Pancreas (tissue), 10 donors: ENCODE results near the gene UBE2L5. TPM values are rescaled to one million over a fixed set of nuclear protein-coding genes. Genes with fewer than 3 reads are reported as not detected.
"Not testable (repeated sequence)": the region's sequence is repeated elsewhere in the genome, so short reads cannot be mapped to it uniquely, and the experiment has no call there.

Source experiments
- ATAC-seq, 4 donors: fragments of 200-7000 bp; cut with Tn5 transposase; one replicate each; pipeline versions ENCODE4 v1.8.0 to v1.9.1; 2020; ENCODE audit warnings: mild to moderate bottlenecking in 4 of 4, moderate library complexity in 4 of 4
- DNase-seq, 6 donors: peaks; one replicate each; pipeline ENCODE4 v3.0.0-alpha.2; 2020
- FAIRE-seq: peaks from 2 replicates; lab custom pipeline; 2012; peaks lifted over from hg19 to GRCh38; lab: Jason Lieb, UNC
- H3K27ac ChIP-seq, 4 donors: fragments of 200-600 bp; sonication (generic); 1 replicate in 3 of 4; 2 replicates in 1 of 4; pipeline versions ENCODE4 v1.5.0 to v1.8.0; 2020
- H3K27me3 ChIP-seq, 4 donors: fragments of 200-600 bp; one replicate each; pipeline ENCODE4 v1.8.0; 2021
- H3K36me3 ChIP-seq, 3 donors: fragments of 200-600 bp; sonication (generic) in 1 of 3; one replicate each; pipeline versions ENCODE4 v1.5.0 to v1.8.0; 2020 to 2021
- H3K4me1 ChIP-seq, 3 donors: fragments of 200-600 bp; one replicate each; pipeline ENCODE4 v1.8.0; 2021
- H3K4me3 ChIP-seq, 4 donors: fragments of 200-600 bp; sonication (generic) in 2 of 4; one replicate each; pipeline versions ENCODE4 v1.5.0 to v1.8.0; 2020 to 2021
- H3K9me3 ChIP-seq, 4 donors: fragments of 200-600 bp; one replicate each; pipeline ENCODE4 v1.8.0; 2021
- CTCF ChIP-seq, 4 donors: fragments of 200-600 bp; sonication (generic) in 3 of 4; IDR thresholded peaks; one replicate each; pipeline versions ENCODE4 v1.5.0 to v1.8.0; 2021; ENCODE audit warnings: antibody characterized with exemption in 4 of 4
- WGBS, 2 donors: extraction: QIAGEN DNeasy Blood & Tissue Kit; methylation state at CpG; one replicate each; pipeline ENCODE4 v1.1.7; 2013; 5-methylcytosine and 5-hydroxymethylcytosine counted together
- intact Hi-C, 3 donors: fragments of 100-400 bp; cut with DNase I; formaldehyde crosslinking; loops; one replicate each; pipeline versions ENCODE4 v1.11.1 to v1.14.2; 2022
- polyA plus RNA-seq, 2 donors: library from polyadenylated mRNA; stranded (reverse); fragments of 200-250 nt; gene quantifications; one replicate each; pipeline ENCODE4 v1.2.3, GENCODE V29; 2013
- total RNA-seq, 6 donors: library from RNA; stranded (reverse); fragmentation: NEBNext Ultra II Directional in 4 of 6; extraction: Animal tissue kit (Norgen Biotek cat#: 25700) in 4 of 6; gene quantifications; one replicate each; pipeline versions ENCODE4 v1.2.1 to v1.2.4, GENCODE V29; 2021 to 2023
- donor health status: healthy with polysubstance abuse.
- donor health status: DM: no; HTN: no; CAD: no; lungs with moderate emphysema.
- donor health status: DM: no; HTN: no; CAD: no.
- donor health status: control.
- donor health status: control.
- donor health status: Bipolar disorder and iron deficiency.
- donor health status: DM: yes; HTN: yes; CAD: no.
- donor health status: DM: no; HTN: no; CAD: no.
- donor health status: DM: no; HTN: no; CAD: no.
- donor health status: DM: yes; HTN: yes; CAD: no.

UBE2L5 gene
- total and polyA plus RNA-seq, 8 donors = 0.02 TPM; not detected in 7

DNA sequence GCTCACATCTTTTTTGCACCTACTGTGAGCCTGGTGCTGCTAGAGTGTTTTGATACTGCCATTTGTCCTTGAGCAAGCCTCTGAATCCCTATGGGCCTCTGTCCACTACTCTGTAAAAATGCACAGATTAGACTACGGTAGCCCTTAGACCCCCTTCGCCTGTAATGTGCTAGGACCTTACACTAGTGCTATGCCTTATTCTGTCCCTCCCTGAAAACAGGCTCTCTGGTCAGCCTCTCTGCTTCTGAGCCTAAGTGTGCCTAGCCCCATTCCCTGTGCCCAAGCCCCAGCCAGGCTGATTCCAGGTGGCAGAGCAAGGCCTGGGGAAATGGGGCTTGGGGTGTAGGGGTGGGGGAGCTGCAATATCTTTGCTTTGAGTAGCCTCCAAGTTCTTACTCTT is 32.7 kb downstream of the UBE2L5 start:
- TF ChIP-seq CTCF (IDR thresholded peaks at IDR 0.05) = no peak
- Histone ChIP-seq H3K27ac (no peak overlapping the region), H3K4me1 (no peaks in the 10 kb centered on the region), H3K27me3 (no peaks in the 10 kb centered on the region), H3K4me3 (no peak overlapping the region), H3K36me3 (no peaks in the 10 kb centered on the region), H3K9me3 (no peaks in the 10 kb centered on the region)
- intact Hi-C loops = no loop called here
- ATAC-seq (no peak), DNase-seq (no peak), FAIRE-seq (no peak)
- 85 to 94% methylated on average over 2 of the region's 2 CpGs for WGBS, 2 donors

DNA sequence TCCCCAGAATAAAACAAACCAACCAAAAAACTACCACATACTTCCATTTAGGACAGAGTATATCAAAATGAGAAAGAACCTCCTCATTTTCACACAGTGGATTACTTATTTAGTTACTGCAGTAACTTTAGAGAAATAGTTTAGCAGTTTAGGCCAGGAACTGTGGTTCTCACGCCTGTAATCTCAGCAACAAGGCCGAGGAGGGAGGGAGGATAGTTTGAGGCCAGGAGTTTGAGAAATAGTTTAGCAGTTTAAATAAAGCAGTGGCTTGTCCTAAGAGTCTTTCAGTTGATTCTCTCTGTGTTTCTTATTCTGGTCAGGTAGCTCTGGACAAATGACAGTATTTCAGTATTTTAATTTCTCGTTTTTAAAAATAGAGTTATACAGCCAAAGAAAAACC is 34.0 kb downstream of the UBE2L5 start:
- no peak for FAIRE-seq
- Histone ChIP-seq H3K9me3 (no peaks in the 10 kb centered on the region), H3K27me3 (no peaks in the 10 kb centered on the region), H3K4me3 (no peak overlapping the region), H3K4me1 (no peaks in the 10 kb centered on the region), H3K27ac (no peak overlapping the region), H3K36me3 (no peaks in the 10 kb centered on the region)
- intact Hi-C loops = no loop called here
- peak in 1 of 4 donors; percentile 41 for ATAC-seq
- no peak for TF ChIP-seq CTCF (IDR thresholded peaks at IDR 0.05)
- no peak for DNase-seq
- 21 to 28% methylated on average over 3 of the region's 3 CpGs for WGBS, 2 donors

- TF ChIP-seq CTCF (IDR thresholded peaks at IDR 0.05) = no peak
- Histone ChIP-seq H3K27ac (no peak overlapping the region), H3K4me1 (peaks cover 0 to 11% (median 8%) of the 10 kb centered on the region in 3 donors), H3K9me3 (no peaks in the 10 kb centered on the region), H3K36me3 (peaks cover 0 to 9% (median 6%) of the 10 kb centered on the region in 3 donors), H3K27me3 (no peaks in the 10 kb centered on the region), H3K4me3 (no peak overlapping the region)
- ATAC-seq (no peak), DNase-seq (no peak), FAIRE-seq (no peak)
- WGBS, 2 donors = 68 to 80% methylated on average over 3 of the region's 3 CpGs
- intact Hi-C loops = no loop called here
Measured at GRCh38 chr13:30457306-30457891, 35.1 kb downstream of the UBE2L5 start.

DNA sequence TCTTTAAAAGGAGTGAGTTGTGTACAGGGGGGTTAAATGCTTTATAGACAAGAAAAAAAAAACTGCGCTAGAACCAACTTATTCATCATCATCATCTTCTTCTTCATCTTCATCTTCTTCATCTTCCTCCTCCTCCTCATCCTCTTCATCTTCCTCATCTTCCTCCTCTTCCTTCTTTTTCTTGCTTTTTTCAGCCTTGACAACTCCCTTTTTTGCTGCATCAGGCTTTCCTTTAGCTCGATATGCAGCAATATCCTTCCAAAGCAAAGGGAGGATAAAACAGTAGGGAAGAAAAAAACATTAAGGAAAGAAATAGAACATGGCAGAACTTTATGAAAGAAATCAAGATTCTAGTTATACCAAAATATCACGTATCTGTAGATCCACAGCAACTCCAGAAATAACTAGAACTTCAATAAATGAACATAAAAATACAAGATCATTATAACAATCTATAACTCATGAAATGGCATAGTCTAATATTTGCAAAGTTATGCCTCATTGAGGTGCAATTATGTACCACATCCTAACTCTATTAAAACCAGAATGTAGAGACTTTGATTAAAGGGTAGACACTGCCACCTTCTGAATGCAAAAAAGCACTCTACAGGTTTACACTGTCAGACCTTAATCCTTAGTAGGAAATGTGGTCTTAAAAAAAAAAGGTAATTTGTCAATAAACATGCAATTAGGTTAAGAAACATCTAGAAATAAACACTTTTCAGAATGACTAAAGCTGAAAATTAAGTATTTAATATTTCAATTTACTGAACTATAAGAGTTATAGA is 39.2 kb downstream of the UBE2L5 start:
- H3K27ac ChIP-seq, DNase-seq, H3K9me3 ChIP-seq, H3K4me3 ChIP-seq, H3K27me3 ChIP-seq, intact Hi-C loops, ATAC-seq: not testable (repeated sequence)
- H3K36me3 ChIP-seq = peaks cover 0 to 18% (median 6%) of the 10 kb centered on the region in 3 donors
- WGBS, 2 donors = 84 to 91% methylated on average over 3 of the region's 3 CpGs
- peak; percentile 41 for FAIRE-seq
- H3K4me1 ChIP-seq = peaks cover 10 to 20% (median 18%) of the 10 kb centered on the region in 3 donors
- peak in 2 of 4 donors; percentile 9 to 11 for TF ChIP-seq CTCF (IDR thresholded peaks at IDR 0.05)
